H1 (cell line): ENCODE measurements around the gene COPG1. TPM values are rescaled to one million over a fixed set of nuclear protein-coding genes. Genes with fewer than 3 reads are reported as not detected.

Experiments
- CTCF ChIA-PET: fragments of 300-600 bp; sonication (Branson Sonifier 250); formaldehyde crosslinking; loops from one replicate; lab custom pipeline; 2021; ENCODE audit not compliant: partially characterized antibody; lab: Charles Lee
- POLR2A ChIA-PET: fragments of 300-600 bp; sonication (Branson Sonifier 250); formaldehyde crosslinking; loops from one replicate; lab custom pipeline; 2021; ENCODE audit warnings: inconsistent platforms; ENCODE audit not compliant: partially characterized antibody; lab: Charles Lee
- DNase-seq, 2 experiments: peaks; one replicate each; pipeline versions ENCODE4 v3.0.0 to v3.0.0-alpha.2; 2010 to 2022; ENCODE audit warnings: low spot score in 2 of 2, low read depth in 1 of 2, mixed read lengths in 1 of 2
- FAIRE-seq: peaks from 2 replicates; lab custom pipeline; 2011; peaks lifted over from hg19 to GRCh38; lab: Jason Lieb, UNC
- H2AFZ ChIP-seq: 2 replicates; pipeline ENCODE4 v1.8.1; 2012; ENCODE audit warnings: low read length, inconsistent platforms
- H2AK5ac ChIP-seq: 2 replicates; pipeline ENCODE4 v1.6.1; 2013; ENCODE audit warnings: low read depth, low read length
- H2BK120ac ChIP-seq: replicated peaks from 2 replicates; pipeline ENCODE3; 2013; ENCODE audit warnings: low read depth, low read length, inconsistent platforms
- H2BK12ac ChIP-seq: 2 replicates; pipeline ENCODE4 v1.6.1; 2013; ENCODE audit warnings: low read depth, low read length
- H2BK15ac ChIP-seq: 2 replicates; pipeline ENCODE4 v1.6.1; 2013; ENCODE audit warnings: low read length
- H2BK20ac ChIP-seq: 2 replicates; pipeline ENCODE4 v1.6.1; 2013; ENCODE audit warnings: low read length
- H2BK5ac ChIP-seq: 2 replicates; pipeline ENCODE4 v1.6.1; 2013; ENCODE audit warnings: low read depth, low read length
- H3K14ac ChIP-seq: 2 replicates; pipeline ENCODE4 v1.6.1; 2013; ENCODE audit warnings: inconsistent platforms; ENCODE audit not compliant: insufficient read length
- H3K18ac ChIP-seq: 2 replicates; pipeline ENCODE4 v1.6.1; 2013; ENCODE audit warnings: low read length; ENCODE audit errors: extremely low read depth
- H3K23ac ChIP-seq: 2 replicates; pipeline ENCODE4 v1.6.1; 2013; ENCODE audit warnings: inconsistent platforms; ENCODE audit not compliant: insufficient read length
- H3K23me2 ChIP-seq: 2 replicates; pipeline ENCODE4 v1.6.1; 2013; ENCODE audit warnings: low read depth, low read length
- H3K27ac ChIP-seq: 2 replicates; pipeline ENCODE4 v1.6.1; 2011; ENCODE audit warnings: low read depth, low read length, inconsistent platforms
- H3K27me3 ChIP-seq, 4 experiments: replicated peaks in 1 of 4; 1 replicate in 1 of 4; 2 replicates in 3 of 4; pipeline versions ENCODE4 v1.6.1 to v1.8.1; 2011 to 2013; ENCODE audit warnings: low read length in 3 of 4, mild to moderate bottlenecking in 3 of 4, inconsistent platforms in 2 of 4, mixed read lengths in 2 of 4, moderate library complexity in 1 of 4; ENCODE audit not compliant: control insufficient read depth in 3 of 4, insufficient read depth in 3 of 4; ENCODE audit errors: extremely low read depth in 1 of 4
- H3K36me3 ChIP-seq, 4 experiments: 2 replicates each; pipeline versions ENCODE4 v1.6.1 to v1.8.1; 2011 to 2013; ENCODE audit warnings: mild to moderate bottlenecking in 4 of 4, low read length in 3 of 4, moderate library complexity in 2 of 4, control low read depth in 1 of 4, inconsistent platforms in 1 of 4; ENCODE audit not compliant: insufficient read depth in 4 of 4, control insufficient read depth in 2 of 4
- H3K4ac ChIP-seq: replicated peaks from 2 replicates; pipeline ENCODE3; 2013; ENCODE audit warnings: low read length, low read depth, mixed read lengths, inconsistent platforms; ENCODE audit not compliant: insufficient read length
- H3K4me1 ChIP-seq, 4 experiments: replicated peaks in 1 of 4; 1 replicate in 1 of 4; 2 replicates in 3 of 4; pipeline versions ENCODE4 v1.6.1 to v1.8.1; 2011 to 2013; ENCODE audit warnings: low read length in 3 of 4, inconsistent platforms in 2 of 4, mixed read lengths in 1 of 4; ENCODE audit not compliant: insufficient read depth in 4 of 4, control insufficient read depth in 3 of 4
- H3K4me2 ChIP-seq, 2 experiments: 2 replicates each; pipeline versions ENCODE4 v1.6.1 to v1.8.1; 2011 to 2013; ENCODE audit warnings: low read depth in 2 of 2, low read length in 2 of 2, control low read depth in 1 of 2, inconsistent platforms in 1 of 2, mild to moderate bottlenecking in 1 of 2; ENCODE audit not compliant: insufficient read depth in 1 of 2
- H3K4me3 ChIP-seq, 4 experiments: fragments of 200-600, 300-600 bp in 1 of 4; sonication (generic), shearing (Covaris generic), sonication (Bioruptor Twin) in 1 of 4; 2 replicates each; pipeline versions ENCODE4 v1.5.1 to v1.8.1; 2011 to 2016; ENCODE audit warnings: low read length in 4 of 4, low read depth in 3 of 4, control low read depth in 2 of 4, inconsistent platforms in 2 of 4, mild to moderate bottlenecking in 2 of 4, mixed read lengths in 1 of 4, moderate library complexity in 1 of 4; ENCODE audit not compliant: insufficient read depth in 2 of 4; ENCODE audit errors: extremely low read depth in 1 of 4
- H3K56ac ChIP-seq: replicated peaks from 2 replicates; pipeline ENCODE3; 2013; ENCODE audit warnings: low read depth, mild to moderate bottlenecking, mixed read lengths, low read length, inconsistent platforms; ENCODE audit not compliant: insufficient read length
- H3K79me1 ChIP-seq: 2 replicates; pipeline ENCODE4 v1.6.1; 2013; ENCODE audit warnings: low read depth, low read length, control low read depth
- H3K79me2 ChIP-seq, 2 experiments: 2 replicates each; pipeline versions ENCODE4 v1.6.1 to v1.8.1; 2012 to 2013; ENCODE audit warnings: low read length in 2 of 2, mild to moderate bottlenecking in 2 of 2, inconsistent platforms in 1 of 2; ENCODE audit not compliant: insufficient read depth in 2 of 2, control insufficient read depth in 1 of 2
- H3K9ac ChIP-seq, 4 experiments: replicated peaks in 1 of 4; 1 replicate in 1 of 4; 2 replicates in 3 of 4; pipeline versions ENCODE4 v1.6.1 to v1.8.1; 2011 to 2013; ENCODE audit warnings: low read depth in 3 of 4, low read length in 3 of 4, control low read depth in 2 of 4, mild to moderate bottlenecking in 2 of 4, moderate library complexity in 2 of 4, inconsistent platforms in 1 of 4; ENCODE audit errors: extremely low read depth in 1 of 4
- H3K9me3 ChIP-seq, 2 experiments: 2 replicates each; pipeline versions ENCODE4 v1.6.1 to v1.8.1; 2012 to 2013; ENCODE audit warnings: mild to moderate bottlenecking in 2 of 2, moderate library complexity in 2 of 2, control low read depth in 1 of 2, inconsistent platforms in 1 of 2, low read depth in 1 of 2, low read length in 1 of 2, mixed read lengths in 1 of 2; ENCODE audit not compliant: insufficient read depth in 2 of 2
- H4K20me1 ChIP-seq, 2 experiments: replicated peaks in 1 of 2; 2 replicates each; pipeline versions ENCODE3 to v1.8.1; 2011 to 2013; ENCODE audit warnings: inconsistent platforms in 2 of 2, low read length in 2 of 2, mild to moderate bottlenecking in 1 of 2; ENCODE audit not compliant: insufficient read depth in 2 of 2, control insufficient read depth in 1 of 2
- H4K5ac ChIP-seq: 2 replicates; pipeline ENCODE4 v1.6.1; 2013; ENCODE audit warnings: low read length, low read depth, mixed read lengths, inconsistent platforms; ENCODE audit not compliant: insufficient read length
- H4K8ac ChIP-seq: 2 replicates; pipeline ENCODE4 v1.8.0; 2013; ENCODE audit warnings: mild to moderate bottlenecking, moderate library complexity, low read length, inconsistent platforms; ENCODE audit not compliant: insufficient read depth; ENCODE audit errors: extremely low read depth
- H4K91ac ChIP-seq: replicated peaks from 2 replicates; pipeline ENCODE3; 2013; ENCODE audit warnings: low read length, mixed read lengths, inconsistent platforms; ENCODE audit not compliant: insufficient read length
- CBX8 ChIP-seq: fragments of 300-800, 300-1000 bp; sonication (generic); IDR thresholded peaks from 2 replicates; pipeline ENCODE4 v1.7.1; 2016; ENCODE audit warnings: low read depth, low read length, borderline replicate concordance
- EGR1 ChIP-seq: IDR thresholded peaks from 2 replicates; pipeline ENCODE4 v1.6.1; 2011; ENCODE audit warnings: low read depth, low read length, borderline replicate concordance
- KDM5A ChIP-seq: fragments of 200-600 bp; IDR thresholded peaks from 2 replicates; pipeline ENCODE4 v1.7.1; 2012; ENCODE audit warnings: mild to moderate bottlenecking, low read length, inconsistent platforms, mixed read lengths
- NANOG ChIP-seq: IDR thresholded peaks from 2 replicates; pipeline ENCODE4 v1.6.1; 2011; ENCODE audit warnings: low read length, low read depth, mild to moderate bottlenecking, inconsistent platforms; ENCODE audit not compliant: insufficient read depth, poor library complexity, severe bottlenecking
- RAD21 ChIP-seq, 2 experiments: IDR thresholded peaks in 1 of 2; conservative IDR thresholded peaks in 1 of 2; 2 replicates each; pipeline ENCODE4 v1.6.1; 2011; ENCODE audit warnings: low read depth in 2 of 2, low read length in 2 of 2, improper control_type of control experiment in 1 of 2, inconsistent platforms in 1 of 2, mild to moderate bottlenecking in 1 of 2, moderate library complexity in 1 of 2
- RFX5 ChIP-seq: IDR thresholded peaks from 2 replicates; pipeline ENCODE4 v1.6.1; 2011; ENCODE audit warnings: low read depth, low read length, improper control_type of control experiment, borderline replicate concordance
- SUZ12 ChIP-seq: fragments of 200-600 bp; sonication (generic); IDR thresholded peaks from 2 replicates; pipeline ENCODE4 v1.6.1; 2012; ENCODE audit warnings: mild to moderate bottlenecking, inconsistent platforms, low read length, moderate library complexity, mixed read lengths
- TAF7 ChIP-seq: optimal IDR thresholded peaks from 2 replicates; pipeline ENCODE3; 2011; ENCODE audit warnings: low read depth, mild to moderate bottlenecking, inconsistent platforms, low read length, moderate library complexity, borderline replicate concordance
- TEAD4 ChIP-seq: IDR thresholded peaks from 2 replicates; pipeline ENCODE4 v1.6.1; 2012; ENCODE audit warnings: low read depth, low read length, inconsistent platforms, mixed read lengths
- ZNF274 ChIP-seq: IDR thresholded peaks from 2 replicates; pipeline ENCODE4 v1.7.0; 2012; ENCODE audit warnings: low read length, borderline replicate concordance; ENCODE audit errors: extremely low read depth
- WGBS, 2 experiments: shearing (Covaris generic) in 1 of 2; methylation state at CpG; one replicate each; pipeline versions ENCODE4 v1.1.6 to v1.1.7; 2013 to 2015; ENCODE audit warnings: low lambda C conversion rate in 2 of 2, mixed read lengths in 2 of 2, inconsistent platforms in 1 of 2, low coverage in 1 of 2, missing lambda C conversion rate in 1 of 2; ENCODE audit not compliant: insufficient replicate concordance in 2 of 2, insufficient coverage in 1 of 2, insufficient read length in 1 of 2; ENCODE audit errors: extremely low coverage in 1 of 2, missing lambda C conversion rate in 1 of 2; 5-methylcytosine and 5-hydroxymethylcytosine counted together
- polyA plus RNA-seq, 7 experiments: library from polyadenylated mRNA; depleted of rRNA in 3 of 7; stranded (reverse) in 5 of 7; unstranded in 2 of 7; fragments of >200 nt in 5 of 7; fragments of 200-250 nt in 2 of 7; gene quantifications; 1 replicate in 5 of 7; 2 replicates in 1 of 7; 4 replicates in 1 of 7; pipeline versions ENCODE4 v1.2.1 to v1.2.3, GENCODE V29; 2011 to 2013; ENCODE audit warnings: missing spikeins in 2 of 7, mixed read lengths in 2 of 7
- total RNA-seq: library from RNA; stranded (reverse); fragmentation: NEBNext Ultra II Directional; extraction: Animal tissue kit (Norgen Biotek cat#: 25700); gene quantifications from 2 replicates; pipeline ENCODE4 v1.2.1, GENCODE V29; 2021
- TF ChIP-seq, protein P1 (sequence below): IDR thresholded peaks from 2 replicates; pipeline ENCODE4 v1.6.1; 2012; ENCODE audit warnings: inconsistent platforms

The COPG1 gene
- total and polyA plus RNA-seq, 2 of the 8 experiments (the other 6 are each of a cell fraction or from before 2014, with no cell fraction given): 52.7 to 106 TPM

DNA sequence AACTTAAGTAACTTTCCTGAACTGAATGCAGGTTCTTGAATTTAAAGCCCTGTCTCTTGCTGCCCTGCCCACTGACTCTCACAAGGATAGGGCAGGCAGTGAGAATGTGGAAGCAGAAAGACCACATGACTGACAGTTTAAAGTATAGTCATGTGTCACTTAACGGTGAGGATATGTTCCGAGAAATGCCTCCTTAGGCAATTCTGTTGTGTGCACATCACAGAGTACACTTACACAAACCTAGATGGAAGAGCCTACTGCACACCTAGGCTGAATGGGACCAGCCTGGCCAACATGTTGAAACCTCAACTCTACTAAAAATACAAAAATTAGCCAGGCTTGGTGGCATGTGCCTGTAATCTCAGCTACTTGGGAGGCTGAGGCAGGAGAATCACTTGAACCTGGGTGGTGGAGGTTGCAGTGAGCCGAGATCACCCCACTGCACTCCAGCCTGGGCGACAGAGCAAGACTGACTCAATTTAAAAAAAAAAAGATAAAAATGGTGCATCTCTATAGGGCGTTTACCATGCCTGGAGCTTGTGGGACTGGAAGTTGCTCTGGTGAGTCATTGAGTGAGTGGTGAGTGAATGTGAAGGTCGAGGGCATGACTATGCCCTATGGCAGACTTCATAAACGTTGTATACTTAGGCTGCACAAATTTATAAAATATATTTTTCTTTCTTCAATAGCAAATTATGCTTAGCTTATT is 18.9 kb upstream of the COPG1 start:
- Histone ChIP-seq H3K18ac (no peak overlapping the region), H2BK120ac (no peak overlapping the region), H3K9ac (no peak overlapping the region), H2AFZ (no peak overlapping the region), H4K8ac (no peak overlapping the region), H3K79me1 (no peaks in the 10 kb centered on the region), H3K4me2 (no peak overlapping the region), H2BK20ac (no peak overlapping the region), H2AK5ac (no peak overlapping the region), H3K23ac (no peak overlapping the region), H3K23me2 (no peaks in the 10 kb centered on the region), H3K4ac (no peak overlapping the region), H3K9me3 (no peaks in the 10 kb centered on the region), H4K5ac (no peak overlapping the region), H3K27me3 (no peaks in the 10 kb centered on the region; a peak in 1 of 7 replicates), H3K4me1 (peaks cover 3 to 12% (median 7%) of the 10 kb centered on the region in 4 experiments), H3K4me3 (no peak overlapping the region), H2BK12ac (0 out of 2 replicates have a peak overlapping the region, but pooled peaks have one; percentile 43), H2BK5ac (no peak overlapping the region), H3K27ac (no peak overlapping the region), H3K79me2 (no peaks in the 10 kb centered on the region), H2BK15ac (peak overlapping the region; percentile 61; the same call in 1 of the 2 replicates), H3K36me3 (no peaks in the 10 kb centered on the region), H3K14ac (no peak overlapping the region), H4K20me1 (no peaks in the 10 kb centered on the region), H3K56ac (no peak overlapping the region), H4K91ac (no peak overlapping the region)
- WGBS, 2 experiments: 92% methylated on average over 7 of the region's 7 CpGs; no CpG with 5 or more reads in 1 of the 2 experiments
- no peak for FAIRE-seq
- ChIA-PET POLR2A (interaction anchor here (0.6 to 4.7 kb wide), 5 partner anchors 9 to 147 kb away, joined by 4 to 31 read pairs (median 14); partner anchors contain the start of gene CNBP), CTCF (interaction anchor here (0.7 to 3.9 kb wide), 5 partner anchors 9 to 250 kb away, joined by 3 to 35 read pairs (median 3); no protein-coding TSS in a partner anchor)
- DNase-seq: no peak
- TF ChIP-seq RAD21 (IDR thresholded peaks at IDR 0.05 in 1 of 2, conservative IDR thresholded peaks at IDR 0.05 in 1 of 2; ENCODE audit: low read depth in 2 of 2, low read length in 2 of 2) (no peak), EGR1 (no peak), CBX8 (no peak), SUZ12 (no peak), TEAD4 (no peak), ZNF274 (no peak), NANOG (no peak), KDM5A (no peak), TAF7 (no peak), RFX5 (no peak)
- TF ChIP-seq, protein P1, sequence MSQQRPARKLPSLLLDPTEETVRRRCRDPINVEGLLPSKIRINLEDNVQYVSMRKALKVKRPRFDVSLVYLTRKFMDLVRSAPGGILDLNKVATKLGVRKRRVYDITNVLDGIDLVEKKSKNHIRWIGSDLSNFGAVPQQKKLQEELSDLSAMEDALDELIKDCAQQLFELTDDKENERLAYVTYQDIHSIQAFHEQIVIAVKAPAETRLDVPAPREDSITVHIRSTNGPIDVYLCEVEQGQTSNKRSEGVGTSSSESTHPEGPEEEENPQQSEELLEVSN: no peak
